ENCODE measurements around the gene MOBP.

The MOBP gene

GRCh38 chr3:39533226-39533625 is 65.7 kb downstream of the MOBP start:
- TF ChIP-seq, protein P1, sequence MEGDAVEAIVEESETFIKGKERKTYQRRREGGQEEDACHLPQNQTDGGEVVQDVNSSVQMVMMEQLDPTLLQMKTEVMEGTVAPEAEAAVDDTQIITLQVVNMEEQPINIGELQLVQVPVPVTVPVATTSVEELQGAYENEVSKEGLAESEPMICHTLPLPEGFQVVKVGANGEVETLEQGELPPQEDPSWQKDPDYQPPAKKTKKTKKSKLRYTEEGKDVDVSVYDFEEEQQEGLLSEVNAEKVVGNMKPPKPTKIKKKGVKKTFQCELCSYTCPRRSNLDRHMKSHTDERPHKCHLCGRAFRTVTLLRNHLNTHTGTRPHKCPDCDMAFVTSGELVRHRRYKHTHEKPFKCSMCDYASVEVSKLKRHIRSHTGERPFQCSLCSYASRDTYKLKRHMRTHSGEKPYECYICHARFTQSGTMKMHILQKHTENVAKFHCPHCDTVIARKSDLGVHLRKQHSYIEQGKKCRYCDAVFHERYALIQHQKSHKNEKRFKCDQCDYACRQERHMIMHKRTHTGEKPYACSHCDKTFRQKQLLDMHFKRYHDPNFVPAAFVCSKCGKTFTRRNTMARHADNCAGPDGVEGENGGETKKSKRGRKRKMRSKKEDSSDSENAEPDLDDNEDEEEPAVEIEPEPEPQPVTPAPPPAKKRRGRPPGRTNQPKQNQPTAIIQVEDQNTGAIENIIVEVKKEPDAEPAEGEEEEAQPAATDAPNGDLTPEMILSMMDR (IDR thresholded peaks at IDR 0.05) = no peak
- no peak for DNase-seq (ENCODE audit: low spot score)
- no peak overlapping the region for H3K27ac ChIP-seq

DNA sequence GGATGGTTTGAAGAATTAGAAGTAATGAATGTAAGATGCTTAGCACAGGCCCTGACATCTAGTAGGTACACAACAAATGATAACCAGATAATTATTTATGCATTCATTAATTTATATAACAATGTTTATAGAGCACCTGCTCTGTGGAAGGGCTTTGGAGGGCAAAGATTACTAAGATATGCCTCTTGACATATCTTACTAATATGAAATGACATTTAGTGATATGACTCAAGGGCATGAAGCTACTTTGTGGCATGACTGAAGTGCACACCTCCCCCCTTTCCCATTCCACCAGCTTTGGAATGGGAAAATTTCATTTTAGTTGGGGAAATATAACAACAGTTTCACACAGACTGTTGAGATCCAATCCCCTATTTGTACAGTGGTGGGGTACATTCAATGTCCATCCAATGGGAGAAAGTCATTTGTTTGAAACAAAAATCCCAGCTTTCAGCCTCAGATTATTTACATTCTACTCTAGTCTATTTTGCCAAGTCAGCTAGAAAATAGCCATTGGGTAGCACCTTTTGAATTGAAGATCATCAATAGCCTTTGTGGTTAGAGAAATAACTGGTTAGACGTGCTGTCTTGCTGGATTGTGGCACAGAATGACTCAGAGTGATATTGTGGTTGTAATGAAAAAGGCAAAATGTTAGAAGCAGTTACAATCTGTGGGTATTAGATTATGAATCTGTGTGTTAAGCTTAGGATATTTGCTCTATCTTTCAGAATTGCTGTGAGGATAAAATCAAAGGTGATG is 72.9 kb downstream of the MOBP start:
- Histone ChIP-seq H3K4me3 (no peak overlapping the region), H3K27ac (no peak overlapping the region)
- DNase-seq (ENCODE audit: low spot score) = no peak
- TF ChIP-seq, protein P1 (IDR thresholded peaks at IDR 0.05) = no peak

More at GRCh38 chr3:39533226-39533625, 65.7 kb downstream of the MOBP start:
- no peak overlapping the region for H3K4me3 ChIP-seq

DNA sequence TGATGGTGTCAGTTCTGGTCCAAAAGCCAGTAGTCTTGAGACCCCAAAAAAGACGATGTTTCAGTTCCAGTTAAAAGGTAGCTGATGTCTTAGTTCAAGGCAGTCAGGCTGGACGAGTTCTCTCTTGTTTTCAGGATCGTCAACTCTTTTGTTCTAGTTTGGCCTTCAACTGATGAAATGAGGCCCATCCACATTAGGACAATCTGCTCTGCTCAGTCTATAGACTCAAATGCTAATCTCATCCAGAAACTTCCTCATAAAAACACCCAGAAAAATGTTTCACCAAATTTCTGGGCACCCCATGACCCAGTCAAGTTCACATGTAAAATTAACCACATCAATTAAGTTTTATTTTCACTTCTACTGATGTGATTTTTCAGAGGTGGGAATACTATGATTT is 74.0 kb downstream of the MOBP start:
- no peak for DNase-seq (ENCODE audit: low spot score)
- Histone ChIP-seq H3K27ac (no peak overlapping the region), H3K4me3 (no peak overlapping the region)
- TF ChIP-seq, protein P1 (IDR thresholded peaks at IDR 0.05) = no peak

- no peak overlapping the region for H3K27ac ChIP-seq
- no peak for DNase-seq (ENCODE audit: low spot score)
- TF ChIP-seq, protein P1 (IDR thresholded peaks at IDR 0.05) = no peak
- no peak overlapping the region for H3K4me3 ChIP-seq
Measured at GRCh38 chr3:39541917-39542329, 74.4 kb downstream of the MOBP start.

DNA sequence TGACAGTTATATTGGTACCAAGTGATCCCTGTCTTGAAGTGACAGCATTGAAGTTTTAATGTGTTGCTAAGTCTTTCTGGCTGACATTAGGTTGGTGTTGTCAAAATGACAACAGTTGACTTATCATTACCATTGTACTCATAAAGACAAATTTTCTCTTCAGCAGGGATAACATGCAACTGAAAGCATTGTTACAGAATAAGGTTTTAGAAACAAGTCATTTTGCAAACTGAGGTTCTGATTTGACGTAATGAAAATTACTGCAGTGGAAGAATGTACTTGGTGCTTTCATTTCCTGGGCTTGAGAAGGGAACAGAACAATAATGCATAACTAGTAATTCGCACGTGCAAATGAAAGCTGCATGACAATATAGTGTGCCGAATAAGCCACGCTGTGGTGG is 75.1 kb downstream of the MOBP start:
- H3K4me3 ChIP-seq = no peak overlapping the region
- DNase-seq (ENCODE audit: low spot score) = no peak
- H3K27ac ChIP-seq = no peak overlapping the region
- TF ChIP-seq, protein P1 (IDR thresholded peaks at IDR 0.05) = no peak

DNA sequence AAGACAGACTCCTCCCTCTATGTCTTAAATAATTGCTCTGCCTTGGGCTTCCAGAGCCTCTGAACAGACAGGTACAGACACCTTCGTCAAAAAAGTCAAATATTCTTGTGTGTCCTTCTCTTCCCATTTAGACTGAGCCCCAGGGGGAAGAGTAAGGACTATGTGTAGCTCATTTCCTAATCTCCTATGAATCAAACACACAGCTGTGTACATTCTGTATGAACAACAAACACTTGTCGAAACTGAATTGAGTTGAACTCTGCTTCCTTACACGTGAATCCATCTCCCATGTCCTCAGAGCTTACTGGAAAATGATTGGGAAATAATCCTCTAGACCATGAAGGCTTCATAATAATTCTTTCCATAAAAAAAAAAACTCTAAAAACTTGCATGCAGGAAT is 80.8 kb downstream of the MOBP start:
- no peak for DNase-seq (ENCODE audit: low spot score)
- H3K4me3 ChIP-seq = no peak overlapping the region
- H3K27ac ChIP-seq = no peak overlapping the region
- TF ChIP-seq, protein P1 (IDR thresholded peaks at IDR 0.05) = no peak

DNA sequence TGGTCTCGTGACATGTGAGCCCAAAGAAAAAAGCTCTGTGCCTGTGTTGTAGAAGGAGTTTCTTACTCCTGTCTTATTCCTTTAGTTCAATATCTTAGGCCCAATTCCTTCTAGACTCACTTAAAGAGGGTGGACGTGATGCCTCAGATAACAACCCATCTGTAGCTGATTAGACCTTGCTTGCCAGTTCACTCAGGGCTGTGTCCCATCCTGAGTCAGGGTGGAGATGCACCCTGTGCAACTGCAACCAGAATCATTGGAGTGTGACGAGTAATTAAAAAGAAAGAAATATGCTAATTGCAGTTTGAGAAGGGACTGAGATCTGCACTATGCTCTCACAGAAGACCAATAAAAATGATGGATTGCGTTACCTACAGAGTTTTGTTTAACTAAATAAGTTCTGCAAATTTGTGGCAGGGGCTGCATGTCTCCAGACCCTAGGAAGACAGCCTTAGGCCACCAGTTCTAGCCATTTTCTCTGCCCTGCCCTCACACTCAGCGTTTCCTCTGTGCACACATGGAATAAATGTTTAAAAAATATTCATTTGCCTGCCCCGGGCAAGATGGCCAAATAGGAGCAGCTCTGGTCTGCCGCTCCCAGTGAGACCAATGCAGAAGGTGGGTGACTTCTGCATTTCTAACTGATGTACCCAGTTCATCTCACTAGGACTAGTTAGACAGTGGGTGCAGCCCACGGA is 83.0 kb downstream of the MOBP start:
- DNase-seq (ENCODE audit: low spot score) = no peak
- Histone ChIP-seq H3K4me3 (no peak overlapping the region), H3K27ac (no peak overlapping the region)
- TF ChIP-seq, protein P1 (IDR thresholded peaks at IDR 0.05) = no peak
